GM04503 (cell line): ENCODE results near the gene SLC39A5.
"Not testable (repeated sequence)": the region's sequence is repeated elsewhere in the genome, so short reads cannot be mapped to it uniquely, and the experiment has no call there.

Experiments used
- DNase-seq: peaks from one replicate; pipeline ENCODE4 v3.0.0-alpha.2; 2012; ENCODE audit warnings: low read depth

Gene SLC39A5

GRCh38 chr12:56278905-56279304, 49.1 kb downstream of the SLC39A5 start:
- DNase-seq: no peak

DNA sequence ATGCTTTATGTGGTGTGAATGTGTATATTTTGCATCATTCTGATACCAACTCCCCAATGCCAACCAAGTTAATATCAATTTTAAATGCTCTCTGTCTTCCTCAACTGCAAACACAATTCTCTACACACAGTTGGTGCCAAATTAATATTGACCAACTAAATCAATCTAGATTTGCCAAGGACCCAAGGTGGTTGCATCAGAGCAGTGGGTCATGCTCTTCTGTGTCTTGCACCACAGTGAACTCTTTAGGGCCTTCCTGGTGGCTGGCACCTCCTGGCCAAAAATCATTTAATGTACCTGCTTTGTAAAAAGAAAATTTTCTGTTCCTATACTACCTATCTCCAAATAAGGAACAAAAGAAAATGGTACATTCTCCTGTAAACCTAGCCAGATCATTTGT, 51.0 kb downstream of the SLC39A5 start:
- DNase-seq: no peak

- DNase-seq: no peak
These were observed 52.2 kb downstream of the SLC39A5 start for GRCh38 chr12:56282030-56282429.

DNA sequence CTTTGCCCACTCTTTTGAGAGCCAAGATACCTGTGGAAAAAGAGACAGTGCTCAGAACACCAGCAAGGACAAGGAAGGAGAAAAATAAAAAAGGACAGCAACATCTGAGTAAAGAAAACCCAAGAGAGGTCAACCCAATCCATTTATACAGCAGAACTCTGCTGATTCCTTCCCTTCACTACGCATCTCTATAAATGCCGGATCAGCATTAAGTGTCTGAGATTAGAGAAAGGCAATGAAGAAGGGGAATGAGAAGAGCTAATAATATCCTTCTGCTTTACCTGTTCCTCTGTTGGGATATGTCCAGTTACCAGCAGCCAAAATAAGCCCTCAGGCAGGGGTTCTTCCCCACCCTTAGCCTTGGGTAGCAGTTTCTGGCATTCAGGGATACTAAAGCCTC, 52.7 kb downstream of the SLC39A5 start:
- DNase-seq: no peak

DNA sequence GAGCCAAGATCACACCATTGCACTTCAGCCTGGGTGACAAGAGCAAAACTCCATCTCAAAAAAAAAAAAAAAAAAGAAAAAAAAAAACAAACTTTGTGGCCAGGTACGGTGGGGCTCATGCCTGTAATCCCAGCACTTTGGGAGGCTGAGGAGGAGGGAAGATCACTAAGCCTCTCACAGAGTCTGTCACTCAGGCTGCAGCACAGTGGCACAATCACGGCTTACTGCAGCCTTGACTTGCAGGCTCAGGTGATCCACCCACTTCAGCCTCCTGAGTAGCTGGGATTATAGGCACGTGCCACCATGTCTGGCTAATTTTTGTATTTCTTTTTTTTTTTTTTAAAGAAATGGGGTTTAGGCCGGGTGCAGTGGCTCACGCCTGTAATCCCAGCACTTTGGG, 54.4 kb downstream of the SLC39A5 start:
- DNase-seq: not testable (repeated sequence)

DNA sequence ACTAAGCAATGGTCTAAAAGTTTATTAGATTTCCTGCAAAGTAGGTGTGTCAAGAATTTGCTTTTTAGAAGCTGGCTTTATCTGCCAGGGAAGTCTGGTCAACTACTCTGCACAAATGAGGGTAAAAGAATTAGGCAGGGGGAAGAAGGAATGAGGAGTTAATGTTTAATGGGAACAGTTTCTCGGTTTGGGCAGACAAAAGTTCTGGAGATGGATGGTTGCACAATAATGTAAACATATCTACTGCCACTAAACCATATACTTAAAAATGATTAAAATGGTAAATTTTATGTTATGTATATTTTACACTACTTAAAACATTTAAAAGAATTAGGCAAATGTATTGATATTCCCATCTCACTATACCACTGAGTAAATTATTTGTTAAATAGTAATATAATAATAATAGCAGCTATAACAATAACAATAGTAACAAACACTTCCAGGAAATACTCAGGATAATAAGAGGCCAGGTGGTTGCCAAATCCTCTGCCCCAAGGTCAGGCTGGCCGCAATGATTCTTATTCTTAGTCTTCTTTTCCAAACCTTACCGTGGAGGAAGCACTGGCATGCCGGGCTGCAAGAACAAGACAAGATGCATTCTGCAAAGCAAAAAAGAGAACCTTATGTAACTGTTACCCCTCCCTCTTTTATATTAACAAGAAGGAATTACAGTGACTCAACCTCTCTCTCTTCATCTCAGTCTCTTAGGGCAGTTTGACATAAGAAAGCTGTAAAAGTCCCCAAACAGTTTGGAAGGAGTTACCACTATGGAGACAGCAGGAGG, 56.4 kb downstream of the SLC39A5 start:
- no peak for DNase-seq
